ENCODE results near the gene LRP2. TPM values are rescaled to one million over a fixed set of nuclear protein-coding genes. Genes with fewer than 3 reads are reported as not detected.

The LRP2 gene
- total RNA-seq, 1 donor from 2014 or later, result 54.2 TPM

DNA sequence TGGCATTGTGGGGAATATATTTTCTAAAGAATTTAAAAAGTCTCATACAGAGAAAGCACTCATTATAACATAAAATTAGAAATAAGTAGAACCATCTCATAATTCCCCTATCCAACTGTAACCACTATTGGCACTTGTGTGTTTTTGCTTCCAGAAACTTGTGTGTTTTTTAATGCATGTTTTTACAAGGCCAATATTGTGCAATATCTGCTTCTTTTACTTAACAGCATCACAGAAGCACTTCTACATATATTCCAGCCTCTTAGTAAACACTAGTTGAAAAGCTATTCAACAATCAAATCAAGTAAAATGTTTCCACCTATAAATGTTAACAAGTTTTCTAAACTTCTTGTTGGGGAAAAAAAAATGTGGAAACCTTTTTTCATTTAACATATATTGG, 132.7 kb downstream of the LRP2 start:
- TF ChIP-seq, protein P1, sequence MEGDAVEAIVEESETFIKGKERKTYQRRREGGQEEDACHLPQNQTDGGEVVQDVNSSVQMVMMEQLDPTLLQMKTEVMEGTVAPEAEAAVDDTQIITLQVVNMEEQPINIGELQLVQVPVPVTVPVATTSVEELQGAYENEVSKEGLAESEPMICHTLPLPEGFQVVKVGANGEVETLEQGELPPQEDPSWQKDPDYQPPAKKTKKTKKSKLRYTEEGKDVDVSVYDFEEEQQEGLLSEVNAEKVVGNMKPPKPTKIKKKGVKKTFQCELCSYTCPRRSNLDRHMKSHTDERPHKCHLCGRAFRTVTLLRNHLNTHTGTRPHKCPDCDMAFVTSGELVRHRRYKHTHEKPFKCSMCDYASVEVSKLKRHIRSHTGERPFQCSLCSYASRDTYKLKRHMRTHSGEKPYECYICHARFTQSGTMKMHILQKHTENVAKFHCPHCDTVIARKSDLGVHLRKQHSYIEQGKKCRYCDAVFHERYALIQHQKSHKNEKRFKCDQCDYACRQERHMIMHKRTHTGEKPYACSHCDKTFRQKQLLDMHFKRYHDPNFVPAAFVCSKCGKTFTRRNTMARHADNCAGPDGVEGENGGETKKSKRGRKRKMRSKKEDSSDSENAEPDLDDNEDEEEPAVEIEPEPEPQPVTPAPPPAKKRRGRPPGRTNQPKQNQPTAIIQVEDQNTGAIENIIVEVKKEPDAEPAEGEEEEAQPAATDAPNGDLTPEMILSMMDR (IDR thresholded peaks at IDR 0.05; ENCODE audit: unreplicated experiment), result no peak
- H3K27ac Mint-ChIP-seq, result no peak overlapping the region
- no peaks in the 10 kb centered on the region for H3K4me1 Mint-ChIP-seq
- H3K4me3 Mint-ChIP-seq, result no peak overlapping the region
- H3K36me3 Mint-ChIP-seq, result peaks cover 18% of the 10 kb centered on the region
- no peak for DNase-seq (ENCODE audit: low spot score in 2 of 2, unreplicated experiment in 2 of 2)
- H3K27me3 Mint-ChIP-seq (ENCODE audit: low read depth), result no peaks in the 10 kb centered on the region
- H3K9me3 Mint-ChIP-seq, result no peaks in the 10 kb centered on the region

DNA sequence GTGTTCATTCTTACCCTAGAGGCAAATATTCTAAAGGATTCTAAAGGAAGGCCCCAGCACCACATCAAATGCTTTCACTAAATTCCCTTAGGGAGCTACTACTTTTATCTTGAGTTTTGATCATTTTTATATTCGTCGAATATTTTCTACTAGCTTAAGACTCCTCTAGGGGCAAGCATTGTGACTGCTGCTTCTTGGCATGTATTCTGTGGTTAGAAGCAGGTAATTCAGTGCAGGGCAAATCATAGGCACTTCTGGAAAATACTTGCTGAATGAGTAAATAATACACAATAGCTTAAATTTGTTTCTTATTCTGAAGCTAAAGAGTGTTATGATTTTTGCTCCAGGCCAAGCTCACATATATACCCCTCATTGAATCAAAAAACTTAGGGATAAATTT, 136.4 kb downstream of the LRP2 start:
- no peaks in the 10 kb centered on the region for H3K4me1 Mint-ChIP-seq

DNA sequence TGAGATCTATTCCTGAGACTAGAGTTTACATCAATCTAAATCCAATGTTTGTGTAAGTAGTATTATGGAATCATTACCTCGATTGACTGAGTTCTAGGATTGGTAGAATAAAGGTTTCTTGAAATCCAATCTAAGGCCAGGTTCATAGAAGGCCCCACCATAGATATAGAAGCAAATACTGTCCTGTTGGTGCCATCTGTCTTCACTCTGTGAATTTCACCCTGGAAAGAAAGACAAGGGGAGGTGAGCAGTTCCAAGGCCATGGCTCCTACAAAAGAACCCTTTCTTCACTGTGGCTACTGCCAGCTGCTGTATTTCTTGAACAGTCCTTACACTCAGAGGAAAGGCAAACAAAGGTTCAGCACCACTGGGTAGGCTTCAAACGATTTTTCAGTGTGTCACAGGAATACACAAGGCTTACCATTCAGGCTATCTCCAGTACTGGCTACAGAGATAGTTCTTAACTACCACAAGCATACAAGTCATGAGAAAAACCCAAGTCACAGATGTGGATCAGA, 137.0 kb downstream of the LRP2 start:
- H3K9me3 Mint-ChIP-seq, result no peaks in the 10 kb centered on the region
- DNase-seq (ENCODE audit: low spot score in 2 of 2, unreplicated experiment in 2 of 2), result no peak
- TF ChIP-seq, protein P1 (IDR thresholded peaks at IDR 0.05; ENCODE audit: unreplicated experiment), result no peak
- no peak overlapping the region for H3K27ac Mint-ChIP-seq
- H3K4me3 Mint-ChIP-seq, result no peak overlapping the region
- no peaks in the 10 kb centered on the region for H3K27me3 Mint-ChIP-seq (ENCODE audit: low read depth)
- no peaks in the 10 kb centered on the region for H3K4me1 Mint-ChIP-seq
- peaks cover 4% of the 10 kb centered on the region for H3K36me3 Mint-ChIP-seq

More for the DNA sequence above, 136.4 kb downstream of the LRP2 start:
- DNase-seq (ENCODE audit: low spot score in 2 of 2, unreplicated experiment in 2 of 2), result no peak
- Mint-ChIP-seq H3K36me3 (peaks cover 4% of the 10 kb centered on the region), H3K9me3 (no peaks in the 10 kb centered on the region), H3K27me3 (ENCODE audit: low read depth) (no peaks in the 10 kb centered on the region), H3K27ac (no peak overlapping the region), H3K4me3 (no peak overlapping the region)
- TF ChIP-seq, protein P1 (IDR thresholded peaks at IDR 0.05; ENCODE audit: unreplicated experiment), result no peak

DNA sequence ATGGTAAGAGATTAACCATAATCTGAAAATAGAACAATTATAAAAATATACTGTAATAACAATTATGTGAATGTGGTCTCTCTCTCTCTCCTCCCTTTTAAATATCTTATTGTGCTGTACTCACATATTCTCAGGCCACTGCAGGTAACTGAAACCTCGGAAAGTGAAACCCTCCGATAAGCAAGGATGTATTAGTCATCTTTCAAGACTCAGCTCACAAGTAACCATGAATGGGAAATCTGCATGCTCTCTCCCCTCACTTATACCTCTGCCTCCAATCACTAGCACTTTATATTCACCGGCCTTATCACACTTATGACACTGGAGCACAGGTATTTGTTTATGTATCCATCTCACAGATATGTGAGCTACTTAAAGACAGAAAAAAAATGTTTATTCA, 139.7 kb downstream of the LRP2 start:
- no peaks in the 10 kb centered on the region for H3K4me1 Mint-ChIP-seq
- peaks cover 7% of the 10 kb centered on the region for H3K36me3 Mint-ChIP-seq
- DNase-seq (ENCODE audit: low spot score in 2 of 2, unreplicated experiment in 2 of 2), result no peak
- TF ChIP-seq, protein P1 (IDR thresholded peaks at IDR 0.05; ENCODE audit: unreplicated experiment), result no peak
- no peak overlapping the region for H3K4me3 Mint-ChIP-seq
- H3K27me3 Mint-ChIP-seq (ENCODE audit: low read depth), result no peaks in the 10 kb centered on the region
- H3K27ac Mint-ChIP-seq, result no peak overlapping the region
- H3K9me3 Mint-ChIP-seq, result no peaks in the 10 kb centered on the region

DNA sequence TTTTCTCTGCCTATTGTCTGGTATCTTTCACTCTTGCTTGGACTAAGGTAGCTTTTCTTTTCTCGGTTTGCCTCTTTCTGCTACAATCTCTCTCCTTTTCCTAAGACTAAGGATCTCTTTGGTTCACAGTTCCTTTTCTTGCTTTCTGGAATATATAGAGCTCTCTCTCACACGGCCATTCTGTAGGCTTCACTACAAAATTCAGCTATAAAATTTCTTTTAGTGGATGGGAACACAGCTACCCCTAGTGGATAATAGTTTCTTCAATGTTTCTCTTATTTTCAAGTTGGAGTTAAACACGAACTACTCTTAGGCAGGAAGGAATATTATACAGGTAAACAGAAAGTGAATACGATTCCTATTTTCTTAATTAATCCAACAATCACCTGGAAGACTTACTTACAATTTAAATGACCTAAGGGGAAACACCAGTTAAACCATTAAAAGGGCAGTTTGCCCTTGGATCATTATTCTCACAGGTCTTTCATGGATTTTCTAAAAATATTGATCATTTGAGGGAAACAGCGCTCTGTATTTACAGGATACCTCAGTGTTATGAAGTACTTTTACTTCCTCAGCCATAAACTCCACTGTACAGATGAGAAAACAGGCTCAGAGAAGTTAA, 140.5 kb downstream of the LRP2 start:
- Mint-ChIP-seq H3K27me3 (ENCODE audit: low read depth) (no peaks in the 10 kb centered on the region), H3K4me3 (no peak overlapping the region), H3K36me3 (peaks cover 7% of the 10 kb centered on the region), H3K9me3 (no peaks in the 10 kb centered on the region), H3K27ac (no peak overlapping the region), H3K4me1 (no peaks in the 10 kb centered on the region)
- DNase-seq (ENCODE audit: low spot score in 2 of 2, unreplicated experiment in 2 of 2), result no peak
- TF ChIP-seq, protein P1 (IDR thresholded peaks at IDR 0.05; ENCODE audit: unreplicated experiment), result peak; percentile 40

Data from mesothelial cell of epicardium (in vitro differentiated cells).